Measurements from ENCODE around the gene SLAMF1.

SLAMF1 gene

DNA sequence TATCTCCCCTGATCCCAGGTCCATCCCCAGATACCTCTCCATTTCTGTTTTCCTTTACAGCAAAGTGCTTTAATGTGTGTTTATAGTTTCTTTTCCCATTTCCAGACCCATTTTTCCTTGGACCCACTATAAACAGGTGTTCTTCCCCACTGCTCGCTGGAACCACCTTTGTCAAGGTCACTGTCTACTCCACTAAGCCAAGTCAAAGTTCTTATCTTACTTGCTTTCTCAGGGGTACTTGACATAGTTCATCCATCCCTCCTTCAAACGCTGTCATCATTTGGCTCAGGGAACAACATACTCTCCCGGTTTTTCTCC is 8.3 kb downstream of the SLAMF1 start:
- DNase-seq, result no peak

DNA sequence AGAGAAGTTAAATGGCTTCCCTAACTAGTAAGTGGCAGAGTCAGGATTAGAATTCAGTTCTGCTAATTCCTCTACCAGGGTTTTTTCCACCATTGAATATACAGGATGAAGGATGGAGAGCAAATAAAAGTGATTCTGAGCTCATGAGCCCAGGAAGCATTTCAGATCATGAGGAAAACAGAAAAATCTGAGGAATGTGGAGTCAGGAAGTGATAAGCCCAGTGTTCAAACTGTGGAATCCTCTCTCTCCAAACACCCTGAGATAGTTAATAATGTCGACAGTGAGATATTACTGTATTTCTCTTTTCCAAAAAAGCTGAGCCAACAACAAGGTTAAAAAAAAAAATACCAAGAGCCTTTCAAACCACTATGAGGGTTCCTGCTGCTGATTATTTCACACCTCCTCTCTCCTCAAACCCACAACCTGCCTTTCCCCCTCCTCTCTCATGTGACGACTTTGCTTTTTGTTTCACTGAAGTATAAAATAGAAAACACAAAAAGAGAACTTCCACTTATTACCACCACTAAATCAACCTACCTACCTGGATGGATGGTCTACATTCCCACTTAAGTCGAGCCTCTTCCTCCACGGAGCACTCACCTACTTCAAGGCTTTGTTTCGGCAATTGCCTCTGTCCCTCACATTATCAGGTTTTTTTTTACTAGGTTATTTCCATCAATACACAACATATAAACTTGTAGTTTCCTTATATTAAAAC is 8.9 kb downstream of the SLAMF1 start:
- no peak for DNase-seq

- no peak for DNase-seq
Observed at GRCh38 chr1:160637065-160637464, 9.8 kb downstream of the SLAMF1 start.

GRCh38 chr1:160636547-160636946 is 10.3 kb downstream of the SLAMF1 start:
- no peak for DNase-seq

GRCh38 chr1:160636076-160636475 is 10.8 kb downstream of the SLAMF1 start:
- no peak for DNase-seq

GRCh38 chr1:160634543-160635491 is 12.0 kb downstream of the SLAMF1 start:
- DNase-seq, result no peak

DNA sequence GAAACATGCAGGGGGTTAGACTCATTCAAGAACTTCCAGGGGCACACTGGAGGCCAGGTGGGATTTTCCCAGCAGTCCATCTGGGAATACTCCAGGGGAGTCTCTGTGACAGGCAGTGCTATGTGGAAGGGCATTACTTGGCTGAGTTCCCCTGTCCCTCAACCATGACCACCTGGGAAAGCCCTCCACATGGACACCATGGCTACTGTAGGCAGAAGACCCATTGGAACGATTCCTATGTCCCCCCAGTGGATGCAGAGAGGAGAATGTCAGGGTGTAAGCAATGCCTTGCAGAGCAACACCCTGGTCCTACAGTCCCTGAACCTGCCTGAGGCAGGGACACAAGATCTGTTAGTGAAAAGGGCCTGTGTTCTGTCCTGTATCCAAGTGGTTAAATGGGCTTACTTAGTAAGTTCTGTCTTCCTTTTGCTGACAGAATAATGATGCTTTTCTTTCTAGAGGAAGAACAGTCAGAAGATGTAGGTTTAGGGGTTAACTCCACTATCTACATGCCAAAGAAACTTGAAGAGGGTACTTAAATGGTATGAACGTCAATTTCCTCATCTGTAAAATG is 13.4 kb downstream of the SLAMF1 start:
- DNase-seq, result no peak

- DNase-seq, result no peak
Observed at GRCh38 chr1:160631983-160632625, 14.7 kb downstream of the SLAMF1 start.

DNA sequence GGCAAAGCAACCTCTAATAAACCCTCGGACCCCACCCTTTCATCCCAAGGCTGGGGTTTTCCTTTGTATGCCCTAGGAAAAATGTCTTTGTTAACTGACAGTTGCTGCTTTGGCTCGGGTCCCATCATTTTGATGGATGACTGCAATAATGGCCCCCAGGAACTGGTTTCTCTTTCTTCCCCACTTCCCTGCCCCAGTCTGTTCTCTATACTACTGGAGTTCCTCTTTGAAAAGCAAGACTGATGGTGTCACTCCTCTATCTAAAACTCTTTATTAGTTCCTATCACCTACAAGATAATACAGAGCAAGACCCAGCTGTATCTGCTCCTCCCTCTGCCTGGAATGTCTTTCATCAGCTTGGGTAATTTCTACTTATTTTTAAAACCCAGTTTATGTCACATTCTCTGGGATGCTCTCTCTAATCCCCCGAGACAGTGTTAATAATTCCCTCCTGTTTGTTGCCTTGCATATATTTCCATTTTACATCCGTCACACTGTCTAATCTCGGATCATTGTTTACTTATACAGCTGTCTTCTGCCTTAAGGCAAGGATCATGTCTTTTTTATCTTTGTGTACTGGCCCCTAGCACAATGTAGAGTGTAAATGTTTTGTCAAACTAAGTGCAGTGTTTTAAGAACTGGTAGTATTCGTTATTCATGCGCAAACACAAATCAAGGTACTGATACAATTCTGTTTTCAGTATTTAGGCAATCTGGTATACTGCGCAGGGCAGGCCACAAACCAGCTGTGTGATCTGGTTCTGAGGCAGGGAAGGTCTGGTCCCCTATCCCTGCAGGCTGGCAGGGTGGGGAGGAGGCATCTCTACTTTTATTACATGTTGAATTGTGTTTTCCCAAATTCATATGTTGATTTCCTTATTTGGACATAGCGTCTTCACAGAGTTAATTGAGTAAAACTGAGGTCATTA is 16.1 kb downstream of the SLAMF1 start:
- DNase-seq, result no peak

- DNase-seq, result peak in 2 of 4 experiments; percentile 52 to 58
Observed at GRCh38 chr1:160629286-160630210, 17.3 kb downstream of the SLAMF1 start.

DNA sequence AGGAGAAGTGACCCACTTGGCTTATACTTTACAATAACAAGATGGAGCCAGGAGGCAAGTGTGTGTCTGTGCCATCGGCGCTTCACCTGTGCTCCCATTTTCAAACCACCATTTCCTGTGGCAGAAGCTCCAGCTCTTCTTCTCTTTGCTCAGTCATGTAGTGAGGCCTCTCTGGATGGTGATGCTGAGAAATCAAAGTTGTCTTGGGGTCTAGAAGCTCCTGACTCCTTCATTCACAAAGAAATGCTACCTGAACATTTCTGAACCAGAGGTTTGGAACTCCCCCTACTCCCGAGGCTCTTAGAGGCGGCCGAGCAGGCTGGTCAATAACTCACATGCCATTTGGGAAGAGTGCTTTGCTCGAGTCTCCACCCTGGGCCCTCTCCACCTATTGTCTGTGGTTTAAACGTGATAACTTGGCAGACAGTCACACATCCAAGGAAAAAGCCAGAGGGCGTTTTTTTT is 18.0 kb downstream of the SLAMF1 start:
- DNase-seq, result no peak

DNA sequence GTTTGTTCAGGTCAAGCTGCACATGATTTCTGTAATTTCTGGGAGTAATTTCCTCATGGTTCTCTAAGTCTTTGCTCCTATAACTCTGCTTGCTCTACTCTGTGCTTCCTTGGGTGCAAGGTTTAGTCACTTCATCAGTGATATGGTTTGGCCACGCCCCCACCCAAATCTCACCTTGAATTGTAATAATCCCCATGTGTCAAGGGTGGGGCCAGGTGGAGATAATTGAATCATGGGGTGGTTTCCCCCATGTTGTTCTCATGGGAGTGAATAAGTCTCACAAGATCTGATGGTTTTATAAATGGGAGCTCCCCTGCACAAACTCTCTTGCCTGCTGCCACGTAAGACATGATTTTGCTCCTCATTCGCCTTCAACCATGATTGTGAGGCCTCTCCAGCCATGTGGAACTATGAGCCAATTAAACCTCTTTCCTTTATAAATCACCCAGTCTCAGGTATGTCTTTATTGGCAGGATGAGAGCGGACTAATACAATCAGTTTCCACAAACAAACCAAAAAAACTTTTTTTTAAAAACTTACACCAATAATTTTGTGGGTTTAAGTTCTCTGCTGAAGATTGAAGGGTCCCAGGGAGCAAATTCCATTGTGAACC is 19.1 kb downstream of the SLAMF1 start:
- DNase-seq, result peak in 2 of 4 experiments; percentile 27 to 43

DNA sequence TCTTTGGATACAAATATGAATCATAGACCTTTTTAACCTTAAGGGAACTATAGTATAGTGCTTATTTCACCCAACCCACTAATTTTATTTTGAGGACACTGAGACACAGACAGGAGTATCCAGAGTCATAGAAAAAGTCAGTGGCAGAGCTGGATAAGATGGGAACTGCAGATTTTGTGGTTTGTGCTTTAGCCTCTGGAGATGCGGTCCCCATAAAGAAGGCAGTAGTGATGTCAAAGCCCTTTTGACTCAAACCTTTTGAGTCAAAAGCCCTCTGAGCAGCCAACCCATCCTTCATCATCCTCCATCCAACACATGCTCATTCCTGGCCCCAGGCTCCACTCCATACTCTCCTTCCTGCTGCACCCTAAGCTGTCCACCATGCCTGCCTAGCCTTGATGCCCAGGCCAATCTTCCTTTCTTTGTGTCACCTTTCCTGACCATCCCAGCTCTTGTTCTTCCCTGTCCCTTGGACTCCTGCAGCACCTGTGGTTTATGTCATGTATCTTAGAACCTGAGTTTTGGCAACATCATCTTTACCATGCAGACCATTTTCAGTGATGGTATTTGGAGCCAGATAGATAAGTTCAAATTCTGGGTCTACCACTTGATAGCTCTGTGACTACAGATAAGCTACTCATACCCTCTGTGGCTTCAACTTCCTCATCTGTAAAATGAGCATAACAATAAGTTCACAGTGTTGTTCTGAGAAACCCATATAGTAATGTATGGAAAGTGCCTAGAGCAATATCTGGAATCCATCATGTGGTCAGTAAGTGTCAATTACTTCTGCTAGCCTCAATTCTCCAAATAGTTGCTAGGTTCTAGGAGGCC is 20.1 kb downstream of the SLAMF1 start:
- no peak for DNase-seq

DNA sequence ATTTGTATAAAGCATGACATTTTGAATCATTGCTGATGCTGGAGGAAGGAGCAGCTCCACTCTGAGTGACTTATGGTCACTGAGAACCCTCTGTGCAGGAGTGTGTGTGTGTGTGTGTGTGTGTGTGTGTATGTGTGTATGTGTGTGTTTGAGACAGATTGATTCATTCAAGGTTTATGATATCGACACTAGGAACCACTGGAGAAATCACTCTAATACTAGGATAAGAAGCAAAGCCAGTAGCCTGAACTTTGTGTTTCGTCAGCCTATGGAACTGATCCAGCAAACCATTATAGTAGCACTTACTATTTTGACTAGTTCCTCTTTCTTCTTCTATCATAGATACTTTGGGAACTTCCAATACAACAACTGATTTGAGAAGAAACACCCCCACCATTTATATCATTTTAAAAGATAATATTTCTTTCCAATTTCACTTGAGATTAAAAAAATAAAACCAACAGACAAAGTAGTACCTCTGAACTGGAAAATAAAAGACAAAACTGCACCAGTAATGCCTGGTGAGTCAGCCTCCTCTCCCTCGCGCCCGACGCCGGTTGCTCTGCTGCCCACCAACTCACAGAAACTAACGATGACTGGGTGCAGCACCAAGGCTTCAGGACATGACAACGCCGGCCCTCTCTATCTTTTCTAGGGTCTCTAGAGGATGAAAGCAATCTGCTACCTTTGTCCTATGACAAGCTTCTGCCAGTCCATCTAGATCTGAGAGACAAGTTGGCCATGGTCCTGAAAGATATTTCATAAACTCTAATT is 20.9 kb downstream of the SLAMF1 start:
- peak in 2 of 4 experiments; percentile 28 to 32 for DNase-seq

GRCh38 chr1:160625321-160625720 is 21.5 kb downstream of the SLAMF1 start:
- DNase-seq, result no peak

DNA sequence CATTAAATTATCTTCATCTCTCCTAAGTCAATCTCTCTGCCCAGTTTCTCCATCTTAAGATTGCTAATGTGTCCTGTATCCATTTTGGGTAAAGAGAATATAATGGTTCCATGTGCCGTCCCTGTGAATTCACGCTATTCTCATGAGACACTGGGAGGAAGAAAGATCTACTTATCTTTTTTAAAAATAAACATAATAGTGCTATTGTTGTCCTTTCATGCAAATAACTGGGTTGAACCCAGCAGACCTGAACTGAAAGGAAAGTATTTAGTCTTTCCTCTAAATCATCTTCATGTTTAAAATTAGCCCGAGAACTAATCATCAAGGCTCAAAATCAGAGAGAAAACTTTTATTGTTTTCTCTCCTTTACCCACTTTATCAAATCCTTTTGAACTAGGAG is 22.4 kb downstream of the SLAMF1 start:
- DNase-seq, result no peak

GRCh38 chr1:160623862-160624261 is 23.0 kb downstream of the SLAMF1 start:
- no peak for DNase-seq

DNA sequence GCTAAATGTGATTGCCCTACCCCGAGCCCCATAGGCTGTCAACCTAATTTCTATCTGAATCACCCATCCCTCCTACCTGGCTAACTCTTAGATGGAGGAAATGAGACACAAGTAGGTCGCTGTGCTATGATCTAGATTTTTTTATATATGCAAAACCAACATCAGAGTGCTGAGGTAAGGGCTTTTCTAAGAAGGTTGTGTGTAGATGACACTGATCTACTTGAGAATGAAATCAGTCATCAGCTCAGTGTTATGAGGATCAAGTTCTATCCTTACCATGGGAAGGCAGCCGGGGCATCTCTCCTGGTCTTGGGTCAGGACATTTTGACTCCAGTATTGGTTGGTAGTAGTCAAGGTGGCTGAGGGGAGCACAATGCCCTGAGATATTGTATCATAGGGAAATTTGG is 23.6 kb downstream of the SLAMF1 start:
- no peak for DNase-seq
